Glomerular endothelial cell (primary cell): Measurements from ENCODE around the gene ATP11A. TPM values are rescaled to one million over a fixed set of nuclear protein-coding genes. Genes with fewer than 3 reads are reported as not detected.

Experiments
- DNase-seq: peaks from one replicate; pipeline ENCODE4 v3.0.0-alpha.2; 2011; ENCODE audit warnings: low read depth, low spot score; ENCODE audit errors: extremely low read depth
- total RNA-seq: library from RNA; depleted of rRNA; stranded (reverse); fragments of >200 nt; gene quantifications from 2 replicates; pipeline ENCODE4 v1.2.3, GENCODE V29; 2015

ATP11A gene
- total RNA-seq, 1 donor from 2014 or later: 62.1 TPM

DNA sequence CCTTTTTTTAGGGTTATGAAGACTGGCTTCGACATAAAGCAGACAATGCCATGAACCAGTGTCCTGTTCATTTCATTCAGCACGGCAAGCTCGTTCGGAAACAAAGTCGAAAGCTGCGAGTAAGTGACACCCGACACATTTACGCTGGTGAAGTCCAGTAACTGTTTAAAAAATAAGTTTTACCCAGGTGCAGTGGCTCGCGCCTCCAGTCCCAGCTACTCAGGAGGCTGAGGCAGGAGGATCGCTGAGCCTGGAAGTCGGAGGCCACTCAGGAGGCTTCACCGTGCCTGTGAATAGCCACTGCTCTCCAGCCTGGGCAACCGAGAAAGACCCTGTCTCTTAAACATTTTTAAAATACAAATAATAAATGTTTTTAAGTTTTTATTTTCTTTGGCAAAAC lies 120.8 kb downstream of the ATP11A start:
- no peak for DNase-seq

DNA sequence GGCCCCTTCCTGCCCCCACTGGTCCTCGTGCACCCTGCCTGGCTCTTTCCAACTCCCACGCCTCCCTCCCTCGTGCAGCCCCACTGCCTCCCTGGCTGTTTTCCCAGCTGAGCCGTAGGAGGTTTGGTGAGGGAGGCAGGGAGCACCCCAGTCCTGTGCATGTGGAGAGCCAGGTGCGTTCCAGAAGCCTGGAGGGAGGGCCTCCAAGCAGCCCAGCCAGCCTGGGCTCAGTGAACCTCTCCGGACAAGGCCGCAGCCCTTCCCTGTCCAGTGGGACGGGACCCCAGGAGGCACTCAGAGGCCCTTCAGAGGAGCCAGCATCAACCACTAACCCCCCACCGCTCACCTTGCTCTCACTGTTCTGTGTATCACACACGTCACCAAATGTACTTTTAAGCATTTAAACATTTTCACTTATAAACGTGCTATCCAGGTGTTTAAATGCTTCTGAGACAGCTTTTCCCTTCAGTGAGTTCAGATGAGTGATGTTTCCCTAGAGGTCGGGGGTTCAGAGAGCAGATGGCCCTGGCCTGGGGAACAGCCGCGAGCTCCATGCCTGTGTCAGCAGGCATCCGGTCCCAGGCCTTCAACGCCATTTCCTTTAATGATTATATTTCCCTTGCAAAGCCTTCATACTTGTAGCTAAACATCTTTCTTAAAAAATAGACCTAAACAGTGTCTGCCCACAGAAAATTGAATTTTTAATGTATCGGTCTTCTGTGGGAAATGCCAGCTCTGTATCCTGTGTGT lies 122.6 kb downstream of the ATP11A start:
- DNase-seq: peak; percentile 5

DNA sequence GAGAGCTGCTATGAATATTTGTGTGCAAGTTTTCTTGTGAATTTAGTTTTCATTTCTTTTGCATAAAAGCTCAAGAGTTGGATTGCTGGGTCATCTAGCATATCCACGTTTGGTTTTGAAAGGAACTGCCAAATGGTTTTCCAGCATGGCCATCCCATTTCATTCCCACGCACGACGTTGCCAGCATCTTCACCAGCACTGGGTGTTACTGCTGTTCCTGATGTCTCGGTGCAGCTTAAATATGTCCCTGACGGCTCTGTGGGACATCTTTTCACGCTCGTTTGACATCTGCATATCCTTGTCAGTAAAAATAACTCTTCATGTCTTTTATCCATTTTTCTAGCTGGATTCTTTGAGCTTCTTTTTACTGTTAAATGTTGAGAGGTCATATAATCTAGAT lies 123.7 kb downstream of the ATP11A start:
- DNase-seq: no peak

DNA sequence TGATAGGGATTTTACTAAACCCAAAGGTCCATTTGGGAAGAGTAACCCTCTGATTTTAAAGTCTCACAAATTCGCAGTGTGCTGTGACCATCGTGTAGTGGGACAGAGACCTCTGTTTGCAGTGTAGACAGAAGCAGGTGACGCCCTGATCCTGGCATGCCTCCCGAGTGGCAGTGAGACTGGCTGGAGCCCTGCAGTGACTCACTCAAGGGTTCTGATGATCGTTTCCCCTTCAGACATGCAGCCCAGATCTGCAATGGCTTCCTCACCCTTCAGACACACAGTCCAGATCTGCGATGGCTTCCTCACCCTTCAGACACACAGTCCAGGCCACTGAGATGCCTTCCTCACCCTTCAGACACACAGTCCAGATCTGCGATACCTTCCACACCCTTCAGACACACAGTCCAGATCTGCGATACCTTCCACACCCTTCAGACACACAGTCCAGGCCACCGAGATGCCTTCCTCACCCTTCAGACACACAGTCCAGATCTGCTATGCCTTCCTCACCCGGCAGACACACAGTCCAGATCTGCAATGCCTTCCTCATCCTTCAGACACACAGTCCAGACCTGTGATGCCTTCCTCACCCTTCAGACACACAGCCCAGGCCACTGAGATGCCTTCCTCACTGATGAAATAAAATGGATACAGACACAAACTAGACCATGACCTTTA lies 125.2 kb downstream of the ATP11A start:
- DNase-seq: peak; percentile 34

DNA sequence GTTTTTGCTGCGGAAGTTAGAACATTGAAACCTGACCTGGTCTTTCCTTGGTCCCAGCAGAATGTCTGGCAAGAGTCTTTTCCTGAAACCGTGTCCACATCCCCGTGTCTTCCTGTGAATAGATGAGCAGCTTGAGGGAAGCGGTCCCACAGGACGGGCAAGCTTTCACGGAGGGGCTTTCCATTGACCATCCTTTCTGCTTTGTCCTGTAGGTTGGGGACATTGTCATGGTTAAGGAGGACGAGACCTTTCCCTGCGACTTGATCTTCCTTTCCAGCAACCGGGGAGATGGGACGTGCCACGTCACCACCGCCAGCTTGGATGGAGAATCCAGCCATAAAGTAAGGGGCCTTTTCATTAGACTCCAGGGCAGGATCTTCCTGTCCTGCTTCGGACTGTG lies 126.0 kb downstream of the ATP11A start:
- DNase-seq: no peak

DNA sequence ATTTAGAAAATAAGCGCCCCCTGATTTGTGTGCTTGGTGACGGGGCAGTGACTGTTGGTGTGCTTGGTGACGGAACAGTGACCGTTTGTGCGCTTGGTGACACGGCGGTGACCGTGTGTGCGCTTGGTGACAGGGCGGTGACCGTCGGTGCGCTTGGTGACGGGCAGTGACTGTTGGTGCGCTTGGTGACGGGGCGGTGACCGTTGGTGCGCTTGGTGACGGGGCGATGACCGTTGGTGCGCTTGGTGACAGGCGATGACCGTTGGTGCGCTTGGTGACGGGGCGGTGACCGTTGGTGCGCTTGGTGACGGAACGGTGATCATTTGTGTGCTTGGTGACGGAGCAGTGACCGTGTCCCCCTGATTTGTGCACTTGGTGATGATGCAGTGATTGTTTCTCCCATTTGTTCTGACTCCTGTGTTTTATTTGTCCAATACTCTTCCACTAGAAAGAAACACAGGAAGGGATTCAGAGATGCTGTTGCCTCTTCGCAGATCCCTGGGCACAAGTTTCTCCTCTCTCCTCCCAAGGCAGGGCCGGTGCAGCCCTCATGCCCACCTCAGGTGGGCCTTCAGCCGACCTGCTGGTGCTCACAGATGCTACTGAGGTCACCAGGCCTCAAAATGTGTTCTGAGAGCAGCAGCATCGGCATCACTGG lies 128.3 kb downstream of the ATP11A start:
- DNase-seq: no peak

DNA sequence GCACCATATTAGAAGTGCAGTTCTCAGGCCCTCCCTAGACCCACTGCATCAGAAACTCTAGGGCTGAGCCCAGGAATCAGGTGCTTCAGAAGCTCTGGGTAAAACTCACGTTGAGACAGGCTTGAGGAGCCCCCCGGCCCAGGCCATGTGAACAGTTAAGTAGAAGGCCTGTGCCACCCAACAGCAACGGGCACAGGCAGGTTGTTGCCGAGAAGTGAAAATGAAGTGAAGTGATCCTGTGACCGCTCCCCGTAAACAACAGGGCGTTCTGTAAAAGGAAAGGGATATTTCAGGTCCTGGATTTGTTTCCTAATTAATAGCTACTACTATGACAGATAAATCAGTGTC lies 128.8 kb downstream of the ATP11A start:
- DNase-seq: no peak

DNA sequence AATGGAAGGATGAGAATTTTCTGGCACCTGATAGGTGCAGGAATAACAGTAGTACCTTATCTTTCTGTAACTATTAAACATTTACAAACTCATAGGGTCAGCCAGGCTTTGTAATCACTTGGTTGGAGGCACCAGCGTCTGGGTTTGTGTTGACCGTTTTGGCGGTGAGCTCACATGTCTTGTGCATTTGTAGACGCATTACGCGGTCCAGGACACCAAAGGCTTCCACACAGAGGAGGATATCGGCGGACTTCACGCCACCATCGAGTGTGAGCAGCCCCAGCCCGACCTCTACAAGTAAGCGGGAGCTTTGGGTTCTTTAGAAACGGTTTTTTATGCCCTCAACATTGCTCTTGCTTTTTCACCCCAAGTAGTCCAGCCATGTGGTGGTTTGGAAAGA lies 129.3 kb downstream of the ATP11A start:
- no peak for DNase-seq

DNA sequence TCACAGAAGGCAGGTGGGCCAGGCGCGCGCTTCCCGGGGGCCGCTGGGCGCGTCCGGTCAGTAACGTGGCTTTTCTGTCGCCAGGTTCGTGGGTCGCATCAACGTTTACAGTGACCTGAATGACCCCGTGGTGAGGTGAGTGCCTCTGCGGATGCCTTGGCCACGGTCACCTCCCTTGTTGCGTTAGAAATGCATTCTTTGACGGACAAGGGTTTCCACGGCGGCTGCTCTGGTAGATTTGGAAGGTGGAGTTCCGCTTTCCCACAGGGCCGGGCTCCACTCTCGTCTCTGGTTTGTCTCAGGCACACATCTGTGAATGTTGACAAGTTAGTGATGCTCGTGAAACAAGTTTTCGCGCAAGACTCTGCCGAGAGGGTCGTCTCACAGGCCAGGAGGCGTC lies 130.0 kb downstream of the ATP11A start:
- no peak for DNase-seq

DNA sequence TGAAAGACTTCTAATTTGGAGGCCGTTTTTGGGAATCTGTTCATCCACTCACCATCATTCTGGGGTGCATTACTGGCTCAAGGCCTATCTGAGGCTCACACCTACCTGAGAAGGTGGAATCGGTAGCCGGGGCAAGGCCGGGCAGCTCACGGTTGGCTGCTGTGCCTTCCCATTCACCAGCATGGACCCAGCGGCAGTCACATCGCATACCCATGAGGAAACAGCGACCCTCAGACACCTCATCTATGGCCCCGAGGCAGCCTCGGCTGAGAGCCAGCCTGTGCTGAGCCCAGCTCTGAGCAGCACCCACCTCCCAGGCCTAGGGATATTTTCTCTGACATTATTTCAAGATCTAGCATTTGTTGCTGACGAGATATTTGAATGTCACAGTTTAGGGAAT lies 130.5 kb downstream of the ATP11A start:
- DNase-seq: no peak

DNA sequence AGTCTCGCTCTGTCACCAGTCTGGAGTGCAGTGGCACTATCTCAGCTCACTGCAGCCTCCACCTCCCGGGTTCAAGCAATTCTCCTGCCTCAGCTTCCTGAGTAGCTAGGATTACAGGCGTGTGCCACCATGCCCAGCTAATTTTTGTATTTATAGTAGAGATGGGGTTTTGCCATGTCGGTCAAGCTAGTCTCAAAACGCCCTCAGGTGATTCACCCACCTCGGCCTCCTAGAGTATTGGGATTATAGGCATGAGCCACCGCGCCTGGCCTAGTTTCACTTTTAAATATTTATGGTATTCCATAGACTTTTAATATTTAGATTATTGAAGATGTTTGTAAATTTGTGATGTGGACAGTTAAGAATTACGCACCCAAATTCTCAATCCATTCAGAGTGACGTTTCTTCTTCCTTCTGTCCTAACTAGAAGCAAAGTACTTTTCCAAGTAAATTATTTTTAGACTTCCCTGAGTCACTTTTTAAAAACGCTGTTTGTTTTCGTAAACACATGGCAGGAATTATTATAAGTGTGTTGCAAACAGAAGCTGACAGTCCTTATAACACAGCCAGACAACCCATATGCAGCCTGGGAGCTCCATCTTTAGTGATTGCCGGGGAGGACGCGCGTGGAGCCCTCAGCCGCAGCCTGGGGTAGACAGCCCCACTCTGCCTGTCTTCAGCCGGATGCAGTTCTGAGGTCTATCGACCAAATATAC lies 131.7 kb downstream of the ATP11A start:
- DNase-seq: no peak

DNA sequence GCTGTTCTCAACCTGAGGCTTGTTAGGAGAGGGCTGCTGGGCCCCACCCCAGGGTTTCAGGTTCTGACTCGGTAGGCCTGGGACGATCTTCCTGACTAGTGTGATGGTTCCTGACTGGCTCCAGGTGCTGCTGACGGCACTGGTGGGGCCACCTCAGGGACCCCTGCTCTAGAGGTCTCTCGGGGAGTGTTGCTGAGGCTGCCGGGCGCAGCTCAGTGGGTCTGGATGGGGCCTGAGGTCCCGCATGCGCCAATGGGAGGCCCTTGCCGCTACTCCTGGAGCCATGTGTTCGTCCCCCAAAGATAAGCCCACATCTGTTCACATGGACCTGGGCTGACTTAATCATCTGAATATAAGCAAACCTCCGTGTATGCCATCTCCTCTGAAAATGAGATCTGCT lies 133.0 kb downstream of the ATP11A start:
- DNase-seq: no peak

DNA sequence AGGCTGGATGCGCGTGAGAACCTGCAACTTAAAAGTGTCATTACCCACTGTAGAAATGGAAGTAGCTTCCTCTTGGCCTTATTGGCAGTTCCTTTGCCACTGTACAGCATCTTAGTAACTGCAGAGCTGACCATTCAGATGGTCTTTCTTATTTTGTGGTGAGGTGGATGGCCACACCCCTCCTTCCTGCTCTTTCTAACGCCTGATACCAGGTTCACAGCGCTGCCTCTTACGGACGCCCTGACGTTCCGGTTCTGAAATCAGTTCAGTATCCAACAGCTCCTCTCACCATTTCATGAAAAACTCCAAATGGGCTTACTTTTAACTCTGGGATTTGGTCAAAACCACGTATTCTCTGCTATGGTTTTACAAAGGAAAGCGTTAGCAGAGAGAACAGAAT lies 134.6 kb downstream of the ATP11A start:
- DNase-seq: no peak

DNA sequence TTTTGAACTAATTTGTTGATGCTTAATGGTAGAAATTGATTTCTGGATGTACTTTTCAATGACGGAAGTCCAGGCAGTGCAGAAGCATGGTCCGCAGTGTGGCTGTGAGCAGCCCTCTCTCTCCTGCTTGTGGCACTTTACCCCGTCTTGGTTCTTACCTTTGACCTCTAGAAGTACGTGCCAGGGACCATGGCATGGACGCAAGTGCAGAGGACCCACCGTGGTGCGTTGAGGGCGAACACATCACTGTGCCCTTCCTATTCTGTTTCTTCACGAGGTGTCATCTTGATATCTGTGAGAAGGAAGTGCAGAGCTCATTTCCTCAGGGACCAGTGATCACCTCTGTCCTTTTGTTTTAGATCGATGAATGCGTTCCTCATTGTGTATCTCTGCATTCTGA lies 135.2 kb downstream of the ATP11A start:
- no peak for DNase-seq

DNA sequence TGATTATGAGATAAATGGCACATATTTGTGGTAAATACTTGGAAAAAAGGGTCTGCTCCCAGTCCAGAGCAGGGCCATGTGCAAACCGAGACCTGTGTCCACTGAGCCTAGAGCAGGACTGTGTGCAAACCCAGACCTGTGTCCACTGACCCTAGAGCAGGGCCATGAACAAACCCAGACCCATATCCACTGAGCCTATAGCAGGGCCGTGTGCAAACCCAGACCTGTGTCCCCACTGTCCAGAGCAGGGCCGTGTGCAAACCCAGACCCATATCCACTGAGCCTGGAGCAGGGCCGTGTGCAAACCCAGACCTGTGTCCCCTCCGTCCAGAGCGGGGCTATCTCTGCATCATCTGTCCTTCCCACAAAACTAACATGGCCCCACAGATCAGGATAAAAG lies 136.0 kb downstream of the ATP11A start:
- DNase-seq: no peak

DNA sequence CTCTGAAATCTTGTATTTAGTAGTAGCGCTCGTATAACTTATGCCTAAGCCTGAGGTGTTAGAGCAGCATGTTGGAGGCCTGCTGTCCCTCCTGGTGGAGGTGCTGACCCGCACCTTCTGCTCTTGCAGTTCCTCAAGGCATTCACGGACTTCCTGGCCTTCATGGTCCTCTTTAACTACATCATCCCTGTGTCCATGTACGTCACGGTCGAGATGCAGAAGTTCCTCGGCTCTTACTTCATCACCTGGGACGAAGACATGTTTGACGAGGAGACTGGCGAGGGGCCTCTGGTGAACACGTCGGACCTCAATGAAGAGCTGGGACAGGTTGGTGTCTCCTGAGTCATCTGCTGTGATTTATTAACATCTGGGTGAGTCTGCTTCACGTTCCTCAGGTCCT lies 136.7 kb downstream of the ATP11A start:
- no peak for DNase-seq

DNA sequence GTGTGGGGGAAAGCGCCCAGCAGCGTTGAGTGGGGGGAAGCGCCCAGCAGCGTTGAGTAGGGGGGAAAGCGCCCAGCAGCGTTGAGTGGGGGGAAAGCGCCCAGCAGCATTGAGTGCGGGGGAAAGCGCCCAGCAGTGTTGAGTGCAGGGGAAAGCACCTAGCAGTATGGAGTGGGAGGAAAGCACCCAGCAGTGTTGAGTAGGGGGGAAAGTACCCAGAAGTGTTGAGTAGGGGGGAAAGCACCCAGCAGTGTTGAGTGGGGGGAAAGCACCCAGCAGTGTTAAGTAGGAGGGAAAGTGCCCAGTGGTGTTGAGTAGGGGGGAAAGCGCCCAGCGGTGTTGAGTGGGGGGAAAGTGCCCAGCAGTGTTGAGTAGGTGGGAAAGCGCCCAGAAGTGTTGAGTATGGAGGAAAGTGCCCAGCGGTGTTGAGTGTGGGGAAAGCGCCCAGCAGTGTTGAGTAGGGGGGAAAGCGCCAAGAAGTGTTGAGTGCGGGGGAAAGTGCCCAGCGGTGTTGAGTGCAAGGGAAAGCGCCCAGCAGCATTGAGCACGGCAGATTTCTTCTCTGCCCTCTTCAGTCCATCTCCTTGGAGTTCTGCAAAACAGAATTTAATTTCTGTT lies 138.4 kb downstream of the ATP11A start:
- no peak for DNase-seq

DNA sequence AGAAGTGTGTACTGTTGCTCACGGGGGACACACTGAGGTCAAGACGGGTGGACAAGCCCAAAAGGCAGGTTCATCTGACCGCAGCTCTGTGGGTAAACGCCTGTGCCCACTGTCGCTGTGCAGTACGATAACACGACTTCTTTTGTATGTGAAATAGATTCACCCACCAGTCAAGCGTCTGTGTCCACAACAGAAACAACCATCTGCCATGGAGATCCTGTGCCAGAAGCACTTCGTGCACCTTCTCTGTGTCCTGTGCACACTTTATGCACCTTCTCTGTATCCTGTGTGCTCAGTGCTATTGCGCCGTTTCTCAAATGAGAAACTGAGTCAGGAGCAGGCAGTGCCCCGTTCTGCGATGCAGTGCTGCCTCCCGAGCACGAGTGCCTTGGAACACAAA lies 138.9 kb downstream of the ATP11A start:
- DNase-seq: no peak

DNA sequence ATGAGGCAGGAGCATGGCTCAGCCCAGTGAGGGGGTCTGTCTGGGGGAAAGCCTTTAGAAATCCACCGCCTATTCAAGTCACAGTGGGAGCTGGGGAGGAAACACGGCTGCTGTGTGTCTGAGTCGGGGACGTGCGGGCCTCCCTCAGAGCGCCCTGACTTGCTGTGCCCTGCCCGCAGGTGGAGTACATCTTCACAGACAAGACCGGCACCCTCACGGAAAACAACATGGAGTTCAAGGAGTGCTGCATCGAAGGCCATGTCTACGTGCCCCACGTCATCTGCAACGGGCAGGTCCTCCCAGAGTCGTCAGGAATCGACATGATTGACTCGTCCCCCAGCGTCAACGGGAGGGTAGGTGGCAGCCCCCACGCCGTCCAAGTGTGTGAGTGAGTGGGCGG lies 141.4 kb downstream of the ATP11A start:
- no peak for DNase-seq

DNA sequence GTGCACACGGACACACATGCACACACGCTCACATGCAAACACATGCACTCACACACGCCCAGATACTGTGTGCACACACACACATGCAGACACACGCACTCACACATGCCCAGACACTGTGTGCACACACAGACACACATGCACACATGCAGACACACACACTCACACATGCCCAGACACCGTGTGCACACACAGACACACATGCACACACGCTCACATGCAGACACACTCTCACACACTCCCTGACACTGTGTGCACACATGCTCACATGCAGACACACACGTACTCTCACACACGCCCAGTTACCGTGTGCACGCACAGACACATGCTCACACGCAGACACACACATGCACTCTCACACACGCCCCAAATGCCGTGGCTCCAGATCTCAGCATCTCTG lies 142.0 kb downstream of the ATP11A start:
- DNase-seq: no peak

DNA sequence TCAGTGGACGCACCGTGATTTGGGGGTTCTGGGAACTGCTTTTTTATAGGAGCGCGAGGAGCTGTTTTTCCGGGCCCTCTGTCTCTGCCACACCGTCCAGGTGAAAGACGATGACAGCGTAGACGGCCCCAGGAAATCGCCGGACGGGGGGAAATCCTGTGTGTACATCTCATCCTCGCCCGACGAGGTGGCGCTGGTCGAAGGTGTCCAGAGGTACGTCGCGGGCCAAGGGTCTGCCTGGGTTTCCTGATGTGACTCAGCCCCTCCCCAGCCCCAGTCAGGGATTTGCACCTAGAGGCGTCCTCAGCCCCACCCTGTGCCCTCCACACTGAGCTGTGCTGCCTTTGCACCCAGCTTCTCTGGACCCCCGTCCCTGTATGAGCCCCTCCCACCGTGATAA lies 143.0 kb downstream of the ATP11A start:
- no peak for DNase-seq
